Endothelial cell of umbilical vein (primary cell): ENCODE data around the gene TRAF7.
"Not testable (repeated sequence)": the region's sequence is repeated elsewhere in the genome, so short reads cannot be mapped to it uniquely, and the experiment has no call there.

Experiments used
- EZH2 ChIP-seq: IDR thresholded peaks from 2 replicates; pipeline ENCODE4 v1.6.1; 2012; ENCODE audit warnings: borderline replicate concordance, low read depth, mild to moderate bottlenecking, moderate library complexity, low read length, inconsistent platforms; ENCODE audit not compliant: severe bottlenecking
- FOS ChIP-seq: IDR thresholded peaks from 2 replicates; pipeline ENCODE4 v1.6.1; 2011; ENCODE audit warnings: mild to moderate bottlenecking, low read length, moderate library complexity, borderline replicate concordance; ENCODE audit not compliant: insufficient read depth
- GATA2 ChIP-seq: IDR thresholded peaks from 2 replicates; pipeline ENCODE4 v1.7.0; 2011; ENCODE audit warnings: low read depth, mild to moderate bottlenecking, moderate library complexity, mixed read lengths, low read length; ENCODE audit not compliant: insufficient read length, insufficient read depth
- JUN ChIP-seq: IDR thresholded peaks from 2 replicates; pipeline ENCODE4 v1.6.1; 2011; ENCODE audit warnings: borderline replicate concordance, low read depth; ENCODE audit not compliant: insufficient read length, insufficient read depth
- MYC ChIP-seq: IDR thresholded peaks from one replicate; pipeline ENCODE4 v1.6.1; 2011; ENCODE audit warnings: mild to moderate bottlenecking, low read depth, low read length
- POLR2A ChIP-seq: IDR thresholded peaks from 2 replicates; pipeline ENCODE4 v1.6.1; 2012; ENCODE audit warnings: low read depth, mild to moderate bottlenecking, control low read depth, low read length
- POLR2AphosphoS5 ChIP-seq: IDR thresholded peaks from 2 replicates; pipeline ENCODE4 v1.6.1; 2012; ENCODE audit warnings: low read depth, mild to moderate bottlenecking, control low read depth, low read length, moderate library complexity; ENCODE audit not compliant: insufficient read depth
- TF ChIP-seq, protein P1 (sequence below), 2 donors: IDR thresholded peaks; 1 replicate in 1 of 2; 2 replicates in 1 of 2; pipeline ENCODE4 v1.5.1; 2011; ENCODE audit warnings: low read length in 2 of 2, mild to moderate bottlenecking in 2 of 2, moderate library complexity in 2 of 2, control low read depth in 1 of 2, inconsistent platforms in 1 of 2, low read depth in 1 of 2; ENCODE audit not compliant: insufficient read depth in 1 of 2; ENCODE audit errors: extremely low read depth in 1 of 2
- TF ChIP-seq, protein P2 (sequence below): IDR thresholded peaks from 2 replicates; pipeline ENCODE4 v1.6.1; 2011; ENCODE audit not compliant: insufficient read depth, insufficient read length

DNA sequence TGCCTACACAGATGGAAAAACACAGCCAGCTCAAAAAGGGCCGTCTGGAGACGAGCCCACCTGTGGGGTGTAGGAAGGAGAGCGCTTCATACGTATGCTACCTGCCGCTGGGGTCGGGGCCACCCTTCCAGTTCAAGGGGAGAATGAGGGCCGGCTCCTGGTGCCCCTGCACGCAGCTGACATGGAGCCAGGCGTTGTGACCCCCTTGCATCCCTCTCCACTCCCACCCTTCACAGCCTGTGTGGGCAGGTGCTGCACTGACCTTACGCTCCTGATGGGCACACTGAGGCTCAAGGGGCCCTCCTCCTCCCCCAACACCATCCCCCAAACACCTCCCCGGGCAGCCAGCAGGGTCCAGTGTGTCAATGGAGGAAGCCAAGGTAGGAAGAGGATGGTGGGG lies 30.0 kb upstream of the TRAF7 start:
- TF ChIP-seq, protein P1, sequence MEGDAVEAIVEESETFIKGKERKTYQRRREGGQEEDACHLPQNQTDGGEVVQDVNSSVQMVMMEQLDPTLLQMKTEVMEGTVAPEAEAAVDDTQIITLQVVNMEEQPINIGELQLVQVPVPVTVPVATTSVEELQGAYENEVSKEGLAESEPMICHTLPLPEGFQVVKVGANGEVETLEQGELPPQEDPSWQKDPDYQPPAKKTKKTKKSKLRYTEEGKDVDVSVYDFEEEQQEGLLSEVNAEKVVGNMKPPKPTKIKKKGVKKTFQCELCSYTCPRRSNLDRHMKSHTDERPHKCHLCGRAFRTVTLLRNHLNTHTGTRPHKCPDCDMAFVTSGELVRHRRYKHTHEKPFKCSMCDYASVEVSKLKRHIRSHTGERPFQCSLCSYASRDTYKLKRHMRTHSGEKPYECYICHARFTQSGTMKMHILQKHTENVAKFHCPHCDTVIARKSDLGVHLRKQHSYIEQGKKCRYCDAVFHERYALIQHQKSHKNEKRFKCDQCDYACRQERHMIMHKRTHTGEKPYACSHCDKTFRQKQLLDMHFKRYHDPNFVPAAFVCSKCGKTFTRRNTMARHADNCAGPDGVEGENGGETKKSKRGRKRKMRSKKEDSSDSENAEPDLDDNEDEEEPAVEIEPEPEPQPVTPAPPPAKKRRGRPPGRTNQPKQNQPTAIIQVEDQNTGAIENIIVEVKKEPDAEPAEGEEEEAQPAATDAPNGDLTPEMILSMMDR (IDR thresholded peaks at IDR 0.05; ENCODE audit: extremely low read depth in 1 of 2, insufficient read depth in 1 of 2, low read depth in 1 of 2, low read length in 2 of 2): not testable (repeated sequence)
- not testable (repeated sequence) for TF ChIP-seq MYC, POLR2A, POLR2AphosphoS5, JUN, EZH2, FOS, GATA2
- TF ChIP-seq, protein P2, sequence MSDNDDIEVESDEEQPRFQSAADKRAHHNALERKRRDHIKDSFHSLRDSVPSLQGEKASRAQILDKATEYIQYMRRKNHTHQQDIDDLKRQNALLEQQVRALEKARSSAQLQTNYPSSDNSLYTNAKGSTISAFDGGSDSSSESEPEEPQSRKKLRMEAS: not testable (repeated sequence)
